PC-9 (cell line): Measurements from ENCODE around the gene GALNT7. TPM values are rescaled to one million over a fixed set of nuclear protein-coding genes. Genes with fewer than 3 reads are reported as not detected.
A peak's percentile ranks its signal among the peaks of the same experiment; 100 is the strongest.

Experiments
- BruUV-seq: library from RNA; stranded (reverse); fragments of 400-500 nt; replicated peaks from 2 replicates; lab custom pipeline; 2021; lab: Mats Ljungman, UMichigan
- CTCF ChIA-PET: fragments of 300-600 bp; sonication (Branson Sonifier 250); formaldehyde crosslinking; loops from one replicate; lab custom pipeline; 2022; ENCODE audit warnings: antibody characterized with exemption; lab: Charles Lee
- POLR2A ChIA-PET: fragments of 300-600 bp; sonication (Branson Sonifier 250); formaldehyde crosslinking; loops from one replicate; lab custom pipeline; 2022; ENCODE audit warnings: antibody characterized with exemption; ENCODE audit not compliant: unreplicated experiment; lab: Charles Lee
- DNase-seq, 2 experiments: peaks; one replicate each; pipeline versions ENCODE4 v3.0.0 to v3.0.0-alpha.2; 2015 to 2022; ENCODE audit warnings: mixed read lengths in 1 of 2
- H2AFZ ChIP-seq: fragments of 200-600 bp; sonication (generic); 2 replicates; pipeline ENCODE4 v1.8.1; 2017; ENCODE audit warnings: antibody characterized with exemption
- H3F3A ChIP-seq: fragments of 200-600 bp; sonication (generic); 2 replicates; pipeline ENCODE4 v1.8.1; 2017; ENCODE audit warnings: antibody characterized with exemption, mild to moderate bottlenecking, low read depth; ENCODE audit not compliant: insufficient read depth
- H3K27ac ChIP-seq: fragments of 200-600 bp; sonication (generic); 2 replicates; pipeline ENCODE4 v1.6.1; 2016; ENCODE audit warnings: mixed run types
- H3K27me3 ChIP-seq: fragments of 200-600 bp; sonication (generic); 2 replicates; pipeline ENCODE4 v1.6.1; 2016; ENCODE audit warnings: low read depth, mixed run types; ENCODE audit not compliant: insufficient read depth
- H3K36me3 ChIP-seq: fragments of 200-600 bp; sonication (generic); 2 replicates; pipeline ENCODE4 v1.6.1; 2016; ENCODE audit warnings: low read depth, mixed run types
- H3K4me1 ChIP-seq: fragments of 200-600 bp; sonication (generic); replicated peaks from 2 replicates; pipeline ENCODE4 v1.6.1; 2016; ENCODE audit warnings: mixed run types; ENCODE audit not compliant: insufficient read depth
- H3K4me2 ChIP-seq: fragments of 200-600 bp; sonication (generic); 2 replicates; pipeline ENCODE4 v1.6.1; 2017; ENCODE audit warnings: mixed run types
- H3K4me3 ChIP-seq: fragments of 200-600 bp; sonication (generic); 2 replicates; pipeline ENCODE4 v1.6.1; 2016; ENCODE audit warnings: mixed run types
- H3K79me2 ChIP-seq: fragments of 200-600 bp; sonication (generic); 2 replicates; pipeline ENCODE4 v1.6.1; 2017; ENCODE audit warnings: low read depth, mixed run types
- H3K9me2 ChIP-seq: fragments of 200-600 bp; sonication (generic); 2 replicates; pipeline ENCODE4 v1.8.1; 2017; ENCODE audit warnings: mild to moderate bottlenecking; ENCODE audit not compliant: insufficient read depth
- H3K9me3 ChIP-seq: fragments of 200-600 bp; sonication (generic); 2 replicates; pipeline ENCODE4 v1.8.1; 2016; ENCODE audit warnings: low read depth; ENCODE audit not compliant: insufficient read depth
- H4K20me1 ChIP-seq: fragments of 200-600 bp; sonication (generic); 2 replicates; pipeline ENCODE4 v1.8.1; 2017; ENCODE audit not compliant: insufficient read depth
- EZH2 ChIP-seq: fragments of 200-600 bp; sonication (generic); IDR thresholded peaks from 2 replicates; pipeline ENCODE4 v1.8.0; 2017; ENCODE audit warnings: antibody characterized with exemption, low read depth
- intact Hi-C: fragments of 100-400 bp; cut with micrococcal nuclease; formaldehyde crosslinking; loops from one replicate; pipeline ENCODE4 v1.10.0; 2022; ENCODE audit not compliant: unreplicated experiment
- total RNA-seq: library from RNA; stranded (reverse); gene quantifications from 2 replicates; pipeline ENCODE4 v1.2.3, GENCODE V29; 2021
- TF ChIP-seq, protein P1 (sequence below): fragments of 200-600 bp; sonication (generic); conservative IDR thresholded peaks from 2 replicates; pipeline ENCODE4 v1.6.1; 2017; ENCODE audit warnings: mixed run types, antibody characterized with exemption, mild to moderate bottlenecking, moderate library complexity

The GALNT7 gene
- total RNA-seq, 1 experiment from 2014 or later: 57.2 TPM

DNA sequence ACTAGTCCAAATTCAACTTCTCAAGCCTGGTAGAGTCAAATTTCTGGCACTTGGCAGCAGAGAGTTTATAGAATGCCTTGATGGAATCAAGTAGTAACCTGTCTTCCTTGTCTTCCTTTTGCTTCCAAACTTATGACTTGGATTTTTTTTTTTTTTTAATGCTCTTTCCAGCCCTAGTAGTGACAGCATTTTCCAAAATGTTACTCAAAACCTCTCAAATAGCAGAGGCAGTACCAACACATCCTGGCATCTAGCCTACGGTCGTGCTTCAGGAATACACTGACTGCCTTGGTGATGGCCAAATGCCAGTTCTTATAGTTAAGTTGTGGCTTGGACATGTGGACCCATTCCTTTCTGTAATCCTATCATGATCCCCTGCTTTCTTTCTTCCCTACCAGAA, 46.0 kb downstream of the GALNT7 start:
- Histone ChIP-seq H3K27me3 (no peaks in the 10 kb centered on the region), H3K4me1 (peaks cover 73% of the 10 kb centered on the region), H3K4me2 (no peak overlapping the region), H2AFZ (no peak overlapping the region), H3F3A (peaks cover 37% of the 10 kb centered on the region; the same call in 1 of the 2 replicates), H3K79me2 (peaks cover 51% of the 10 kb centered on the region), H4K20me1 (no peaks in the 10 kb centered on the region), H3K27ac (no peak overlapping the region), H3K4me3 (no peak overlapping the region), H3K9me2 (no peaks in the 10 kb centered on the region), H3K36me3 (no peaks in the 10 kb centered on the region), H3K9me3 (no peaks in the 10 kb centered on the region)
- CTCF ChIA-PET: no interaction called here
- TF ChIP-seq EZH2: no peak
- TF ChIP-seq, protein P1, sequence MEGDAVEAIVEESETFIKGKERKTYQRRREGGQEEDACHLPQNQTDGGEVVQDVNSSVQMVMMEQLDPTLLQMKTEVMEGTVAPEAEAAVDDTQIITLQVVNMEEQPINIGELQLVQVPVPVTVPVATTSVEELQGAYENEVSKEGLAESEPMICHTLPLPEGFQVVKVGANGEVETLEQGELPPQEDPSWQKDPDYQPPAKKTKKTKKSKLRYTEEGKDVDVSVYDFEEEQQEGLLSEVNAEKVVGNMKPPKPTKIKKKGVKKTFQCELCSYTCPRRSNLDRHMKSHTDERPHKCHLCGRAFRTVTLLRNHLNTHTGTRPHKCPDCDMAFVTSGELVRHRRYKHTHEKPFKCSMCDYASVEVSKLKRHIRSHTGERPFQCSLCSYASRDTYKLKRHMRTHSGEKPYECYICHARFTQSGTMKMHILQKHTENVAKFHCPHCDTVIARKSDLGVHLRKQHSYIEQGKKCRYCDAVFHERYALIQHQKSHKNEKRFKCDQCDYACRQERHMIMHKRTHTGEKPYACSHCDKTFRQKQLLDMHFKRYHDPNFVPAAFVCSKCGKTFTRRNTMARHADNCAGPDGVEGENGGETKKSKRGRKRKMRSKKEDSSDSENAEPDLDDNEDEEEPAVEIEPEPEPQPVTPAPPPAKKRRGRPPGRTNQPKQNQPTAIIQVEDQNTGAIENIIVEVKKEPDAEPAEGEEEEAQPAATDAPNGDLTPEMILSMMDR: no peak
- POLR2A ChIA-PET: no interaction called here
- intact Hi-C loops: loop anchor here (5.0 kb wide), 1 partner anchor 92 kb away; no protein-coding TSS in a partner anchor
- DNase-seq: no peak
- no TSS peak for BruUV-seq

DNA sequence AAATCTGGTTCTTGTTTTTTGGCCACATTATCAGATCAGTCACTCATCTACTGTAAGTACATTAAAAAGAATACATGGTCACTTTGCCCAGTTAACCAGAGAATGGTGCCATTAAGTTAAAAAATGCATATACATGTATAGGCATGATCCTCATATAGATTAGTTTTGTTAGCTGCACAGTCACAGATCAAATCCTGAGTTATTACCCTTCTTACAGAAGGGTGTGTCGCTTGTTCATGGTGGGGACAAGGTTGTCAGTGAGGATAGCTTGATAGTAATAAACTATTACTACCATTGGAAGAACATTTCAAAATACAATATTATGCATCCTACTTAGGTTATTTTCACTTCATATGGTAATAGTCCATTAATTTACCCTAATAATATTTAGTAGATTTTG, 48.5 kb downstream of the GALNT7 start:
- Histone ChIP-seq H3K79me2 (peaks cover 51% of the 10 kb centered on the region), H3K4me2 (peak overlapping the region; percentile 60), H3K9me3 (no peaks in the 10 kb centered on the region), H2AFZ (no peak overlapping the region), H3K27ac (peak overlapping the region; percentile 70), H3K27me3 (no peaks in the 10 kb centered on the region), H3K4me3 (no peak overlapping the region), H3K9me2 (no peaks in the 10 kb centered on the region), H3K36me3 (no peaks in the 10 kb centered on the region), H3K4me1 (peaks cover 50% of the 10 kb centered on the region), H4K20me1 (no peaks in the 10 kb centered on the region), H3F3A (peaks cover 19% of the 10 kb centered on the region; the same call in 1 of the 2 replicates)
- no TSS peak for BruUV-seq
- ChIA-PET CTCF (no interaction called here), POLR2A (no interaction called here)
- DNase-seq: no peak
- intact Hi-C loops: loop anchor here (1.0 to 2.0 kb wide), 2 partner anchors 35 to 48 kb away; partner anchors contain the start of gene GALNT7
- TF ChIP-seq, protein P1: no peak
- TF ChIP-seq EZH2: no peak

DNA sequence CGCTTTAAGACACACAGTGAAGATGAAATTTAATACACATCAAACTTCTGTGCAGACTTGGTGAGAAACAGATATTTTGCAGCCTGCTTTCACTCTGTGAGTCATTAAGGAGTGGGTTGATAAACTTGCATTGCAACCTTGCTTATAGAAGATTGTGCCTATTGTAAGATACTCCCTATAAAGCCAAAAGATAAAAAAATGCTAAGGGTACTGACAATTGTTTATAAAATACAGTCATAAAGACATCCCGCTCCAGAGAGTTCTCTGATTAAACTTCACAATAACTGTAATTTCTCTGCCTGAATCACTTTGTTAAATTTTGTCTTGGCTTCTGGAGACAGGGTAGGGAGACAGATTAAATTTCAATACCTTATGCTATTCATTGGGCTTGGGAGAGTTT, 49.1 kb downstream of the GALNT7 start:
- CTCF ChIA-PET: no interaction called here
- peak in 1 of 2 experiments; percentile 79 for DNase-seq
- BruUV-seq: no TSS peak
- Histone ChIP-seq H3K9me2 (no peaks in the 10 kb centered on the region), H3K27ac (peak overlapping the region; percentile 70), H3K36me3 (no peaks in the 10 kb centered on the region), H3K4me2 (peak overlapping the region; percentile 60), H3K79me2 (peaks cover 44% of the 10 kb centered on the region), H3F3A (peaks cover 19% of the 10 kb centered on the region; the same call in 1 of the 2 replicates), H3K4me3 (no peak overlapping the region), H2AFZ (no peak overlapping the region), H3K4me1 (peaks cover 43% of the 10 kb centered on the region), H3K9me3 (no peaks in the 10 kb centered on the region), H3K27me3 (no peaks in the 10 kb centered on the region), H4K20me1 (no peaks in the 10 kb centered on the region)
- TF ChIP-seq, protein P1: no peak
- TF ChIP-seq EZH2: no peak
- intact Hi-C loops: loop anchor here (1.0 to 2.0 kb wide), 2 partner anchors 35 to 49 kb away; partner anchors contain the start of gene GALNT7
- POLR2A ChIA-PET: interaction anchor here (0.6 to 0.9 kb wide), 2 partner anchors 25 to 46 kb away, joined by 4 to 5 read pairs; no protein-coding TSS in a partner anchor
